ENCODE results near the gene PPDPF.

PPDPF gene

DNA sequence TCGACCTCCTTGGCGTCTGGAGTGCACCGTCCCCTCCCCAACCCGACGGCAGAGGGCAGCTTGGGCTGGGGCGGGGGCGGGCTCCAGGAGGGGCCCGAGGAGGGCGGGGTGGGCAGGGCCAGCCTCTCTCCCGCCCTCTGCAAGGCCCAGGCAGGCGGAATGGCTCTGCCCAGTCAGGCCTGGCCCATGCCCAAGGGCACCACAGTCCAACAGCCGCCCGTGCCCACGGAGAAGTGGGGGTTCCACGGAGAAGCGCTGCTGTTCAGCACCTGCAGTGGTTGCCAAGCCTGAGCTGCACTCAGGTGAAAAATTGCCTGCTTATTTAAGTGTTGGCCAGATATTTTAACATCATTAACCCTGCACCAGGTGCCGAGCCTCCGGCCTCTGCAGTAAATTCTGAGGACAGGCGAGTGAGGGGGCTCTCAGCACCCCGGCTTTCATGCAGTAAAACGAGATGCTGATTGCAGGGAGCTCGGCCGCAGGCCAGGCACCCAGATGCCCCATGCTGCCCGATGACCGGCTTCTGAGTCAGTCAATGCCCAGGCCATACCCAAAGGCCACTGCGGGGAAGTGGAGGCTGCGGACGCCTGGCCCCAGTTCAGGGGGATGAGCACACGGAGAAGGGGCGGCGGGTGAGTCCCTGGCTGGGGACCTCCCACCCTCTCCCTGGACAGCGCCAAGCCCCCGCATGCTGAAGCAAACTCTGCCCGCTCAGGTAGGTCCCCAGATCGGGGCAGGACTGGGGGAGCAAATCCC, 27.3 kb downstream of the PPDPF start, which contains the start of gene SRMS:
Gene SRMS (minus strand): TSS at position 25 of the 756 bp plus-strand sequence. CDS start 286 bp downstream, outside the sequence.
- Histone ChIP-seq H3K4me1 (peaks cover 2% of the 10 kb centered on the region), H3K27me3 (ENCODE audit: control insufficient read depth, insufficient read depth, low read length) (no peaks in the 10 kb centered on the region), H3K36me3 (ENCODE audit: control insufficient read depth, insufficient read depth, low read length) (no peaks in the 10 kb centered on the region), H3K4me3 (ENCODE audit: low read depth, low read length) (no peak within 1 kb of the TSS), H3K27ac (no peak within 1 kb of the TSS), H3K79me2 (no peaks in the 10 kb centered on the region), H3K4me2 (ENCODE audit: low read length) (no peak within 1 kb of the TSS), H2AFZ (no peak within 1 kb of the TSS), H3K9me3 (ENCODE audit: control insufficient read depth, low read length) (no peaks in the 10 kb centered on the region), H3K9ac (no peak within 1 kb of the TSS)
- TF ChIP-seq, protein P1, sequence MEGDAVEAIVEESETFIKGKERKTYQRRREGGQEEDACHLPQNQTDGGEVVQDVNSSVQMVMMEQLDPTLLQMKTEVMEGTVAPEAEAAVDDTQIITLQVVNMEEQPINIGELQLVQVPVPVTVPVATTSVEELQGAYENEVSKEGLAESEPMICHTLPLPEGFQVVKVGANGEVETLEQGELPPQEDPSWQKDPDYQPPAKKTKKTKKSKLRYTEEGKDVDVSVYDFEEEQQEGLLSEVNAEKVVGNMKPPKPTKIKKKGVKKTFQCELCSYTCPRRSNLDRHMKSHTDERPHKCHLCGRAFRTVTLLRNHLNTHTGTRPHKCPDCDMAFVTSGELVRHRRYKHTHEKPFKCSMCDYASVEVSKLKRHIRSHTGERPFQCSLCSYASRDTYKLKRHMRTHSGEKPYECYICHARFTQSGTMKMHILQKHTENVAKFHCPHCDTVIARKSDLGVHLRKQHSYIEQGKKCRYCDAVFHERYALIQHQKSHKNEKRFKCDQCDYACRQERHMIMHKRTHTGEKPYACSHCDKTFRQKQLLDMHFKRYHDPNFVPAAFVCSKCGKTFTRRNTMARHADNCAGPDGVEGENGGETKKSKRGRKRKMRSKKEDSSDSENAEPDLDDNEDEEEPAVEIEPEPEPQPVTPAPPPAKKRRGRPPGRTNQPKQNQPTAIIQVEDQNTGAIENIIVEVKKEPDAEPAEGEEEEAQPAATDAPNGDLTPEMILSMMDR (IDR thresholded peaks at IDR 0.05), result no peak

DNA sequence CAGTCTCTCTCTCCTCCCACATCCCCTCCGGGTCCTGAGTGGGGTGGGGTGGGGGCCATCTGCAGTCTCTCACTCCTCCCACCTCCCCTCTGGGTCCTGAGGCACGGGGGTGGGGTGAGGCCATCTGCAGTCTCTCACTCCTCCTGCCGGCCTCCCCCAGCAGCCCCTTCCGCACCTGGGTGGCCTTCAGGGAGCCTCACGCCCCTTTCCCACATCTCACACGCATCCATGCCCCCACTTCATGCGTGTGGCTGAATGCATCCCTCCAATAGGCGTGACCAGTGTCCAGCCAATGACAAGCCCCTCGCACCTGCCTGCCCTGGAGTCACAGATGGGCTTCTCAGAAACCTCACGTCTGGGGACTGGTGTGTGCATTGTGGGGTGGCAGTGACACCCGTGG, 28.0 kb downstream of the PPDPF start:
- Histone ChIP-seq H3K9me3 (ENCODE audit: control insufficient read depth, low read length) (no peaks in the 10 kb centered on the region), H3K36me3 (ENCODE audit: control insufficient read depth, insufficient read depth, low read length) (no peaks in the 10 kb centered on the region), H3K4me3 (ENCODE audit: low read depth, low read length) (no peak overlapping the region), H3K4me1 (peaks cover 4% of the 10 kb centered on the region), H3K4me2 (ENCODE audit: low read length) (no peak overlapping the region), H3K79me2 (no peaks in the 10 kb centered on the region), H3K27ac (no peak overlapping the region), H3K9ac (no peak overlapping the region), H3K27me3 (ENCODE audit: control insufficient read depth, insufficient read depth, low read length) (no peaks in the 10 kb centered on the region), H2AFZ (no peak overlapping the region)
- TF ChIP-seq, protein P1 (IDR thresholded peaks at IDR 0.05), result no peak

DNA sequence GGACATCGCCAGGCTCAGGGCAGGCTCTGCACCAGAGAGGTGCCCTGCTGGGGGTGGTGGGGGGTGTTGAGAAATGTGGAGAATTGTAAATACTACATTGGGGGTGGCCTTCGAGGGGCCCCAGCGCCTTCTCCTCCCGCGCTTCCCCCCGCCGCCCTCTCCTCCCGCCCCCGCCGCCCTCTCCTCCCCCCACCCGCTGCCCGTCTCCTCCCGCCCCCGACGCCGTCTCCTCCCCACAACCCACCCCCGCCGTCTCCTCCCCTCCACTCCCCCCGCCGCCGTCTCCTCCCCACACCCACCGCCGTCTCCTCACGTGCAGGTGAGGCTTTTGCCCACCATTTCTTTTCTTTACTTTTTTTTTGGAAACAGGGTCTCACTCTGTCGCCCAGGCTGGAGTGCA, 28.5 kb downstream of the PPDPF start:
- TF ChIP-seq, protein P1 (IDR thresholded peaks at IDR 0.05), result no peak
- Histone ChIP-seq H3K4me2 (ENCODE audit: low read length) (no peak overlapping the region), H3K36me3 (ENCODE audit: control insufficient read depth, insufficient read depth, low read length) (no peaks in the 10 kb centered on the region), H3K9ac (no peak overlapping the region), H3K4me3 (ENCODE audit: low read depth, low read length) (no peak overlapping the region), H3K4me1 (peaks cover 4% of the 10 kb centered on the region), H3K27me3 (ENCODE audit: control insufficient read depth, insufficient read depth, low read length) (no peaks in the 10 kb centered on the region), H3K27ac (no peak overlapping the region), H3K79me2 (no peaks in the 10 kb centered on the region), H3K9me3 (ENCODE audit: control insufficient read depth, low read length) (no peaks in the 10 kb centered on the region), H2AFZ (no peak overlapping the region)

DNA sequence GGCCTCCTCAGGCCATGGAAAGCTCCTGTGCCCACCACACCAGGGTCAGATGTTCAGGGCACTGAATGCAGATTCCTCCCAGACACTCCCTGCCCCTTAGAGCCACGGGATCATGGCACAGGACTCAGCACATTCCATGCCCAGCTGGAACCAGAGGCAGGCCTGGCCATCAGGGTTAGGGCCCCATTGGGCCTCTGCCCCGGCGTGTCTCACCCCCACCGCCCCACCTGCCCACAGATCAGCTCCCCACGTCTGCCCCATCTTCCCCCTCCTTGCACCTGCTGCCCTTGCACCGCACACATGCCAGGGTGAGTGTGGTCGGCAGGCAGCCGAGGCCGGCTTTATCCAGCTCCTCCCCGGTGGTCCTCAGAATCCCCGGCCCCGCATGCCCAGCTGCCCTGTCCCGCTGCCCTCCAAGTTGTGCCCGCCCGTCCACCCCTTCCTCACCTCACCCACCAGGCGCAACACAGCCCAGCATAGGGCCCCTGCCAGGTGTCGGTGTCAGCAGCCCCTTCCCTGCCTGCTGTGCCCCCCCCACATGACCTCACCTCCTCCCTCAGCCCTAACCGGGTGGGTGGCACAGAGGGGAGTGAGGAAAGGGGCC, 29.2 kb downstream of the PPDPF start:
- Histone ChIP-seq H3K4me1 (peaks cover 4% of the 10 kb centered on the region), H3K4me2 (ENCODE audit: low read length) (no peak overlapping the region), H3K9me3 (ENCODE audit: control insufficient read depth, low read length) (no peaks in the 10 kb centered on the region), H3K27ac (no peak overlapping the region), H3K79me2 (no peaks in the 10 kb centered on the region), H2AFZ (no peak overlapping the region), H3K27me3 (ENCODE audit: control insufficient read depth, insufficient read depth, low read length) (no peaks in the 10 kb centered on the region), H3K9ac (no peak overlapping the region), H3K4me3 (ENCODE audit: low read depth, low read length) (no peak overlapping the region), H3K36me3 (ENCODE audit: control insufficient read depth, insufficient read depth, low read length) (no peaks in the 10 kb centered on the region)
- TF ChIP-seq, protein P1 (IDR thresholded peaks at IDR 0.05), result no peak
